Neural cell (in vitro differentiated cells): ENCODE data around the gene ABAT. TPM values are rescaled to one million over a fixed set of nuclear protein-coding genes. Genes with fewer than 3 reads are reported as not detected.

Experiments
- polyA plus RNA-seq: library from polyadenylated mRNA; depleted of rRNA; stranded (reverse); fragments of >200 nt; gene quantifications from 2 replicates; pipeline ENCODE4 v1.2.3, GENCODE V29; 2014
- small RNA-seq, 3 experiments: library from RNA; depleted of rRNA; stranded (forward); fragments of <200 nt; gene quantifications; one replicate each; pipeline ENCODE3, GENCODE V24; 2012

Gene ABAT
- polyA plus RNA-seq, 1 donor from 2014 or later, result 125 TPM

Small RNA genes within 50 kb of the gene (small RNA-seq; reads per million reads assigned to genes)
- gene AC007224.1 (0 reads per million in 3 experiments), gene RN7SL743P (0 to 0.03 (median 0) reads per million in 3 experiments), gene RNU7-63P (0 reads per million in 3 experiments)

Other genes starting within 250 kb of the ABAT start
- gene TMEM114, start 84.1 kb upstream of the ABAT start, polyA plus RNA-seq, result 0.62 TPM in 1 of 2 replicates, not detected in the other
- gene METTL22, start 52.9 kb upstream of the ABAT start, polyA plus RNA-seq, result 51.3 and 64.5 TPM in 2 replicates
- 5.3 and 7.7 TPM in 2 replicates for gene TMEM186, start 123.0 kb downstream of the ABAT start, polyA plus RNA-seq
- gene PMM2, start 123.2 kb downstream of the ABAT start, polyA plus RNA-seq, result 13.9 and 20.2 TPM in 2 replicates
- gene CARHSP1, start 194.4 kb downstream of the ABAT start, polyA plus RNA-seq, result 102 and 124 TPM in 2 replicates
- gene LITAFD, start 207.7 kb downstream of the ABAT start, polyA plus RNA-seq, result not detected in 2 replicates